GM04503 (cell line): Measurements from ENCODE around the gene CD164L2.
"Not testable (repeated sequence)": the region's sequence is repeated elsewhere in the genome, so short reads cannot be mapped to it uniquely, and the experiment has no call there.

ENCODE experiments used
- DNase-seq: peaks from one replicate; pipeline ENCODE4 v3.0.0-alpha.2; 2012; ENCODE audit warnings: low read depth

CD164L2 gene

GRCh38 chr1:27384797-27385196, 1.7 kb upstream of the CD164L2 start:
- not testable (repeated sequence) for DNase-seq

- no peak for DNase-seq
Observed at GRCh38 chr1:27383661-27384060, 528 bp upstream of the CD164L2 start.

GRCh38 chr1:27381969-27382762, 967 bp downstream of the CD164L2 start:
- DNase-seq = no peak

- DNase-seq = no peak
Observed at GRCh38 chr1:27380766-27381733, 2.1 kb downstream of the CD164L2 start.

GRCh38 chr1:27380224-27380623, 2.9 kb downstream of the CD164L2 start:
- no peak for DNase-seq

GRCh38 chr1:27379564-27380122, 3.5 kb downstream of the CD164L2 start:
- no peak for DNase-seq

- no peak for DNase-seq
Observed at GRCh38 chr1:27377760-27378495, 5.2 kb downstream of the CD164L2 start.

GRCh38 chr1:27374362-27375086, 8.6 kb downstream of the CD164L2 start, which contains the start of gene FCN3:
TSS of gene FCN3 (minus strand) at chr1:27374824. CDS start at chr1:27374818, 6 bp downstream.
- DNase-seq = no peak

GRCh38 chr1:27372808-27373690, 10.1 kb downstream of the CD164L2 start:
- no peak for DNase-seq

GRCh38 chr1:27372022-27372807, 10.9 kb downstream of the CD164L2 start:
- DNase-seq = no peak

- DNase-seq = no peak
Observed at GRCh38 chr1:27368869-27369582, 14.1 kb downstream of the CD164L2 start.

- DNase-seq = no peak
Observed at GRCh38 chr1:27367160-27367650, 15.9 kb downstream of the CD164L2 start.

- peak; percentile 37 for DNase-seq
Observed at GRCh38 chr1:27366411-27367159, 16.5 kb downstream of the CD164L2 start, which contains the start of gene MAP3K6. TSS of gene MAP3K6 (minus strand) at chr1:27366961. CDS start at chr1:27366597, 364 bp downstream.

- DNase-seq = no peak
Observed at GRCh38 chr1:27366113-27366410, 17.1 kb downstream of the CD164L2 start.

- peak; percentile 62 for DNase-seq
Observed at GRCh38 chr1:27365372-27366112, 17.6 kb downstream of the CD164L2 start.

GRCh38 chr1:27364696-27365371, 18.3 kb downstream of the CD164L2 start:
- no peak for DNase-seq
